Subcutaneous adipose tissue (tissue), 4 donors: ENCODE data around the gene SMARCAL1. TPM values are rescaled to one million over a fixed set of nuclear protein-coding genes. Genes with fewer than 3 reads are reported as not detected.

Experiments
- total RNA-seq, 4 donors: library from RNA; depleted of rRNA; stranded (reverse); fragments of >200 nt; gene quantifications; one replicate each; pipeline ENCODE4 v1.1.0, GENCODE V29; 2016
- TF ChIP-seq, protein P1 (sequence below): fragments of 450-650 bp; IDR thresholded peaks from one replicate; pipeline ENCODE4 v1.5.1; 2016; ENCODE audit warnings: low read depth, mild to moderate bottlenecking, control low read depth, antibody characterized with exemption, moderate library complexity

The SMARCAL1 gene
- total RNA-seq, 4 donors from 2014 or later = 13.2 to 39.7 (median 23.6) TPM

DNA sequence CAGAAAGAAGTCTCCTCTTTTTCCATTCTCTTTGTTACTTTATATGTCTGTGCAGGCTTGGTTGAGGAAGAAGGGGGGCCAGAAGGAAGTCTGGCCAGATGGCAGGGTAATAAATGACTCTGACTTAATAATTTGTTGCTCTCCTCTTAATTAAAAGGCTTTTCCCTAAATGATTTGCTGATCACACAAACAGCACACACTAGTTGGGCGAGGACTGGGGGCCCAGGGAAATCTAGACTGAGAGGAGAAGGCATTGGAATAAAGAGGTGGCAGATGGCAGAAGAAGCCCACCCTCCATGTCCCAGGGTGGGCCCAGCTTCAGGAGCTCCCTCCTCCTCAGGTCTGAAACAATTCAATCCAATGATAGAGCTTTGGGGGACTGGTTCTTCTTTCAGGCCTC, 12.7 kb upstream of the SMARCAL1 start:
- TF ChIP-seq, protein P1, sequence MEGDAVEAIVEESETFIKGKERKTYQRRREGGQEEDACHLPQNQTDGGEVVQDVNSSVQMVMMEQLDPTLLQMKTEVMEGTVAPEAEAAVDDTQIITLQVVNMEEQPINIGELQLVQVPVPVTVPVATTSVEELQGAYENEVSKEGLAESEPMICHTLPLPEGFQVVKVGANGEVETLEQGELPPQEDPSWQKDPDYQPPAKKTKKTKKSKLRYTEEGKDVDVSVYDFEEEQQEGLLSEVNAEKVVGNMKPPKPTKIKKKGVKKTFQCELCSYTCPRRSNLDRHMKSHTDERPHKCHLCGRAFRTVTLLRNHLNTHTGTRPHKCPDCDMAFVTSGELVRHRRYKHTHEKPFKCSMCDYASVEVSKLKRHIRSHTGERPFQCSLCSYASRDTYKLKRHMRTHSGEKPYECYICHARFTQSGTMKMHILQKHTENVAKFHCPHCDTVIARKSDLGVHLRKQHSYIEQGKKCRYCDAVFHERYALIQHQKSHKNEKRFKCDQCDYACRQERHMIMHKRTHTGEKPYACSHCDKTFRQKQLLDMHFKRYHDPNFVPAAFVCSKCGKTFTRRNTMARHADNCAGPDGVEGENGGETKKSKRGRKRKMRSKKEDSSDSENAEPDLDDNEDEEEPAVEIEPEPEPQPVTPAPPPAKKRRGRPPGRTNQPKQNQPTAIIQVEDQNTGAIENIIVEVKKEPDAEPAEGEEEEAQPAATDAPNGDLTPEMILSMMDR = no peak

DNA sequence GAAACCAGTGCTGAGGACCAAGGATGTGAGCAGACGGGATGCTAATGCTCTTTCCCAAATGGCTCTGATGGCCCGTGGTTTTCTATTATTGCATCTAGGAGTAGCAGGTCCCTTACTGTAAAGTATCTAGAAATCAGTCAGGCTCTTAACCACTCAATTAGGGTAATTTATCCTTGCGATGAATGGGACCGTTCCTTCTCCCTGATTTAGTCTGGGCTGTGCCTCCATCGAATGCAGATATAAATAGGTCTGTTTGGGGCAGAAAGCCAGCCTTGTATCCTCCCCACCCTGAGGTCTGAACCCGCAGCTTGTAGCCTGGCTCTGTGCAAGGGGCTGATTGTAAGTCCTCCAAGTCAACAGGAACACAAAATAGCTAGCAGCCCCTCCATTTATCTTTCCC, 9.5 kb upstream of the SMARCAL1 start:
- TF ChIP-seq, protein P1 = no peak

DNA sequence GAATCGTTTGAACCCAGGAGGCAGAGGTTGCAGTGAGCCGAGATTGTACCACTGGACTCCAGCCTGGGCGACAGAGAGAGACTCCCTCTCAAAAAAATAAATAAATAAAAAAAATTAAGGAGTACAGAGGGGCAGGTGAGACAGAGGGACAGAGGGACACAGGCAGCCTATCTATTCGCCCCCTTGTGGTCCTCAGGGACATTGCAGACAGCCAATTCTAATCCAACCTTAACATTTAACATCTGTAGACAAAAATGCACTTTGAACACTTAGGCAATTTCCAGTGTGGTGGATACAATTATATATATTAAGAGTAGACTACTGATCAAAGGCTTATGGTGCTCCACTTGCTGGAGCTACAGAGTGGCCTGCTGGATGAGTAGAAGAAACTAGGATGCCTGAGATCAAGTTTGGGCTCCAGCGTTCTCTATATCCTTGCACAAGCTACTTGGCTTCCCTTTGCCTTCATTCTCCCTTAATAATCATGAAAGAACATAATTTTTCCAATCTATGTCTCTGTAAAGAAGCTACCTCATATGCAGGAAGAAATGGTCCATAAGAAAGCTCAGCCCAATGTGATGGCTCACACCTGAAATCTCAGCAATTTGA, 8.2 kb upstream of the SMARCAL1 start:
- TF ChIP-seq, protein P1 = no peak

DNA sequence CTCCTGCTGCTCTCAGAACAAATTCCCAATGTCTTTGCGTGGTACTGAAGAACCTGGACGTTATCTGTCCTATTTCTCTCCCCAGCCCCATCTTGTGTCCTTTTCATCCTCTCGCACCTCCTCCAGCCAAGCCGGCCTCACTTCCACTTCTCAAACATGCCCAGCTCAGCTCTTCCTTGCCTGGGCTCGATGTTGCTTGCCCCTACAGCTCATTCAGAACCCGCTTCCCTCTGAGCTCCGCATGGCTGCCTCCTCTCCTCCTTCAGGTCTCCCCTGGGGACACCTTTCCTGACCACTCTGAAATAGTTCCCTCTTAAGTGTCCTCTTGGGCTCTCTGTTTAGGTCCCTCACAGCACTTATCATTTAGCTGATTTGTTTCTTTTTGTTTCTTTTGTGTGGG, 6.7 kb upstream of the SMARCAL1 start:
- TF ChIP-seq, protein P1 = no peak

DNA sequence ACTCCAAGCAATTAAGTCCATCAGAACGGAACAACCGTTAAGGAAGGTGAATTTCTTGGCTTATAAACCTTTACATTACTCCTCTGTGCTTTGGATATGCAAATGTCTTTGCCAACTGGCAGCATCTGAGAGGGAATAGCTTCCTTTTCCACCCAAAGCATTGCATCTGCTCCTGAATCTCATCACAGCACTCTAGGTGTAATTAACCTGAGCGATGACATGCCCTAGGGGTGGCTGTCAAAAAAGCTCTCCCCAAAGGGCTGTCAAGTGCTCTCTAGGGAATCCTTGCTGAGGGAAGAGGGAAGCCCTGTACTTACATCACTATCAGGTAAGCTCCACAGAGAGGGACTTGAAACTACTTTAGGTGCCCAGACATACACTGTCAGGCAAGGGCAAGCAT, 5.5 kb upstream of the SMARCAL1 start:
- TF ChIP-seq, protein P1 = no peak

DNA sequence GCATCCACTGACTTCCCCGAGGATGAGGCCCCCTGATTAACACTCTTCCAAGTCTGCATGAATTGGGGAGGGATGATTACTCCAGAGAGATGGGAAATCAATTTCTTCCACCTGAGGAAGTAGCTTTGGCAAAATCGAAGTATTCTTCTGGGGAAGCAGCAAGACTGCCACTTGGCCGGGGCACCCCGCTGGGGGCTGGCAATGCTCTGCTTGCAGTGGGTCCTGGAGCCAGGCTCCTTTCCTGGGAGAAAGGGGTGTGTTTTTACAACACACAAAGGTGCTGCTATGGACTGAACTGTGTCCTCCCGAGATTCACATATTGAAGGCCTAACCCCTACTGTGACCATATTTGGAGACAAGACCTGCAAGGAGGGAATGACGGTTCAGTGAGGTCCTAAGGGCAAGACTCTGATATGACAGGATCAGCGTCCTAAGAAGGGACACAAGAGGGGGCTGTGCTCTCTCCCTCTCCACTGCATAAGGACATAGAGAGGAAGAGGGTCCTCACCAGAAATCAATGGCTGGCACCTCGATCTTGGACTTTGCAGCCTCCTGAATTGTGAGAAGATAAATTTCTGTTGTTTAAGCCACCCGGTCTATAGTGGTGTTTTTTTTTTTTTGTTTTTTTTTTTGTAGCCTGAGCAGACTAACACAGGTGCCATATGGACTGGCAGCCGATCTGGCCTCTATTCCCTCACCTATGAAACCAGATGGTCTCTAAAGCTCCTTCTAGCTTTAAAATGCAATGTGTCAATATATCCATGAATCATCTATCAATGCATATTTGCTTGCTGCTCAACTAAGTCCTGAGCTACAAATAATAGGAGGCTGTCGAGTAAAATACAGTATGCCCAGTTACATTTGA, 3.6 kb upstream of the SMARCAL1 start:
- TF ChIP-seq, protein P1 = no peak

DNA sequence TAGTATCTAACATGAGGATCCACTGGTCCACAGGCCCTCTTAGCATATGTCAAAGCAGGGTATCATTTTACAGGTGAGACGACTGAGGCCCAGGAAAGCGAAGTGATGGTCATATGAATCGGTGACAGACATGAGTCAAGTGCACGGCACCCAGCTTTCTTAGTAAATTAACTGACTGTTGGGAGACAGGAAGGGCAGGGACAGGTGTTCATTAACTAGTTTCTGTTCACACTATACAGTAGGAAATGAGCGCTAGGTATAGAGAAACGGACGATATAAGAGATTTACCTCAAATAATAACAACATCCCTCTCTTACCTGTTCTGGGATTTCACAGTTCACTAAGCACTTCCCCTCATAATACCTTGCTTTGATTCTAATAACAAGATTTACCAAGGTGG, 1.7 kb upstream of the SMARCAL1 start:
- TF ChIP-seq, protein P1 = no peak
